ENCODE data around the gene CDH23.

DNA sequence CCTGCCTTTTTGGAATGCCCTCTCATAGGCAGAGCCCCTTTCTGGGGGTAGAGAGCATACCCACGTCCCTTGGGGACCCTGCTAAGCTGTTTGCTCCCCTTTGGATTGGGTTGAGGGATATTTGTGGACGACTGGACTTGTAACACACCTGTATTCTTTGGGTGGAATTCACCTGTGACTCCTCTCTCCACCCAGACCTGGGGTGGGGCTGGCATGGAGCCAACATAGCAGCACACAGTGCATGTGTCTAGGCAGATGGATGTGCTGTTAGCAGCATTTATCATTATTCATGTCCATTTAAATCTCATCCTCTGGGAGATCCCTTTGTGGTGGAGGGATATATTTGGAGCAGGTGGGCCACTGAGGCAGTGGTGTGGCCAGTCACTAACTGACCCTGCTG, 51.0 kb downstream of the CDH23 start:
- no peak for TF ChIP-seq CTCF (IDR thresholded peaks at IDR 0.05)
- no peak for TF ChIP-seq POLR2A (IDR thresholded peaks at IDR 0.05)
